ENCODE results near the gene SPINK5.

SPINK5 gene

DNA sequence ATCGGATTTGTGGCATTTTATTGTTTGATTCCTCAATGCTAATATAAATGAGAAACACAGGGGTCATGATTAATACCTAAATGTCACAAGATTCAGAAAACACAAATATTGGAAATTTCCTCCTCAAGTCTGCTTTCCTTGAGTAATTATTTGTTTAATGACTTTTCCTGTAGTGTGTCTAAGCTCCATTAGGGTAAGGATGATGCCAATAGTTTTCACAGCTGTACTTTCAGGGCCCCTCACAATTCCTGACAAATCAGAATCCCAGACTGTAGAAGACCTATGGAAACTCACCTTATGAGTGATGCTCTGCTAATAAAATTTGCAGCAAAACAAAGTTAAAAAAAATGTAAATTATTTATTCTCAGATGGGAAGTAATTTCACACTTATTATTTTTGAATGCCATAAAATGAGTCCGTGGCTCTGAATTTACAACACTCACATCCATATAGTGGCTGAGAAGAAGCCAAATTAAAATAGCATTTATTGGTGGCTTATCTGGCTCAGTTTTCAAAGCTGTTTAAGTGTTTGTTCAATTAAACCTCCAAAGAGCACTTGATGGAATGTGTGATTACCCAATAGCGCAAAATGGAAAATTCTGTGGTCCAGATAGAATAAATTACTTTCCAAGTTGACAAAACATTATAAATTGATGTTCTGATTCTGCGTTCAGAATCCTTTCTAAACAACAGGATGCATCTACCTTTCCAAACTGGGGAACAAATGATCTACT is 102.9 kb downstream of the SPINK5 start:
- H3K27me3 ChIP-seq (ENCODE audit: low read depth, low read length) = no peaks in the 10 kb centered on the region
- H2AFZ ChIP-seq (ENCODE audit: low read depth, low read length) = no peak overlapping the region
- H3K9me3 ChIP-seq (ENCODE audit: insufficient read depth, low read length) = no peaks in the 10 kb centered on the region
- no peak overlapping the region for H3K4me3 ChIP-seq (ENCODE audit: low read length)
- TF ChIP-seq, protein P1, sequence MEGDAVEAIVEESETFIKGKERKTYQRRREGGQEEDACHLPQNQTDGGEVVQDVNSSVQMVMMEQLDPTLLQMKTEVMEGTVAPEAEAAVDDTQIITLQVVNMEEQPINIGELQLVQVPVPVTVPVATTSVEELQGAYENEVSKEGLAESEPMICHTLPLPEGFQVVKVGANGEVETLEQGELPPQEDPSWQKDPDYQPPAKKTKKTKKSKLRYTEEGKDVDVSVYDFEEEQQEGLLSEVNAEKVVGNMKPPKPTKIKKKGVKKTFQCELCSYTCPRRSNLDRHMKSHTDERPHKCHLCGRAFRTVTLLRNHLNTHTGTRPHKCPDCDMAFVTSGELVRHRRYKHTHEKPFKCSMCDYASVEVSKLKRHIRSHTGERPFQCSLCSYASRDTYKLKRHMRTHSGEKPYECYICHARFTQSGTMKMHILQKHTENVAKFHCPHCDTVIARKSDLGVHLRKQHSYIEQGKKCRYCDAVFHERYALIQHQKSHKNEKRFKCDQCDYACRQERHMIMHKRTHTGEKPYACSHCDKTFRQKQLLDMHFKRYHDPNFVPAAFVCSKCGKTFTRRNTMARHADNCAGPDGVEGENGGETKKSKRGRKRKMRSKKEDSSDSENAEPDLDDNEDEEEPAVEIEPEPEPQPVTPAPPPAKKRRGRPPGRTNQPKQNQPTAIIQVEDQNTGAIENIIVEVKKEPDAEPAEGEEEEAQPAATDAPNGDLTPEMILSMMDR (IDR thresholded peaks at IDR 0.05; ENCODE audit: low read depth, low read length) = no peak
- no peak for TF ChIP-seq EZH2phosphoT487 (IDR thresholded peaks at IDR 0.05; ENCODE audit: low read depth)
- no peak overlapping the region for H3K9ac ChIP-seq (ENCODE audit: low read length)
- no peaks in the 10 kb centered on the region for H3K79me2 ChIP-seq (ENCODE audit: low read length)
- no peaks in the 10 kb centered on the region for H3K36me3 ChIP-seq (replicated peaks; ENCODE audit: low read depth, low read length)
- no peak overlapping the region for H3K27ac ChIP-seq (ENCODE audit: low read length)
- H4K20me1 ChIP-seq (ENCODE audit: insufficient read depth, low read length) = no peaks in the 10 kb centered on the region
- no peaks in the 10 kb centered on the region for H3K4me1 ChIP-seq (ENCODE audit: low read length)
- H3K4me2 ChIP-seq (ENCODE audit: low read length) = no peak overlapping the region

DNA sequence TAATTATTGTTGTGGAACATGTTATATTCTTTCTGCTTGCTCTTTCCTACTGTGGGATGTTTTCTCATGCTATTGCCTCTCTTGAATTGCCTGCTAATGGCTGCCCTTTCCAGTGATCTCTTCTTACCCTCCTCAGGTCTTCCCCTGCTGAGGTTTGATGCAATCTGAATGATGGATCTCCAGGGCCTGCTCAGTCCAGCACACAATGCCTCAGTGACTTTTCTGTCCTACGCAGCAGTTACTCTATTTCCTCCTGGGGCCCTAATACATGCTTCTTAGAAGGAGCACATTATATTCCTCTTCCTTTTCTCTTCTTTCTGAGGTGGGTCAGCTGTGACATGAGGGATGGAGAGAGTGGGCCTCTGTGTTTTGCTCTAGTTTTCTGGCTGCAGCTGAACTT is 104.5 kb downstream of the SPINK5 start, which contains the start of gene SPINK14:
SPINK14 (plus strand) TSS at position 301 of the 400 bp plus-strand sequence. CDS start 1,187 bp downstream, outside the sequence.
- Histone ChIP-seq H3K4me3 (ENCODE audit: low read length) (no peak within 1 kb of the TSS), H3K9ac (ENCODE audit: low read length) (no peak within 1 kb of the TSS), H3K36me3 (replicated peaks; ENCODE audit: low read depth, low read length) (no peaks in the 10 kb centered on the region), H3K4me1 (ENCODE audit: low read length) (no peaks in the 10 kb centered on the region), H3K27me3 (ENCODE audit: low read depth, low read length) (no peaks in the 10 kb centered on the region), H2AFZ (ENCODE audit: low read depth, low read length) (no peak within 1 kb of the TSS), H4K20me1 (ENCODE audit: insufficient read depth, low read length) (no peaks in the 10 kb centered on the region), H3K79me2 (ENCODE audit: low read length) (no peaks in the 10 kb centered on the region), H3K9me3 (ENCODE audit: insufficient read depth, low read length) (no peaks in the 10 kb centered on the region), H3K27ac (ENCODE audit: low read length) (no peak within 1 kb of the TSS), H3K4me2 (ENCODE audit: low read length) (no peak within 1 kb of the TSS)
- no peak for TF ChIP-seq EZH2phosphoT487 (IDR thresholded peaks at IDR 0.05; ENCODE audit: low read depth)
- TF ChIP-seq, protein P1 (IDR thresholded peaks at IDR 0.05; ENCODE audit: low read depth, low read length) = no peak

DNA sequence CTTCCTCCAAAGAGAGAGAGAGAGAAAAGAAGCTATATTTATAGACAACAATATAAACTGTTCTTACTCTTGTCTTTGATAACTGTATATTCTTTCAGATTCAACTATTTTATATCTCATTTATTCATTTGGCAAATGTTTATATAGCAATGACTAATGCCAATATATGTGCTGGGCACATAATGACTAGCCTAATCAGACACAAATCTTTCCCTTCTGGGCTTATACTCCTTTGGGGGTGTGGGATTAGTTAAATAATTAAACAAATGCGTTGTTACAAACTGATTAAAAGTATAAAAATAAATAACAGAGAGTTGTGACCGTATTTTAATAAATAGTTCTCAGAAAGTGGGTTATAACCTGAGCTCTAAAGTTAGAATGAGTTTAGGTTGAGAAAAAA is 108.6 kb downstream of the SPINK5 start:
- no peak overlapping the region for H3K27ac ChIP-seq (ENCODE audit: low read length)
- no peak overlapping the region for H3K9ac ChIP-seq (ENCODE audit: low read length)
- no peak overlapping the region for H2AFZ ChIP-seq (ENCODE audit: low read depth, low read length)
- H3K4me2 ChIP-seq (ENCODE audit: low read length) = no peak overlapping the region
- no peaks in the 10 kb centered on the region for H3K9me3 ChIP-seq (ENCODE audit: insufficient read depth, low read length)
- H3K4me1 ChIP-seq (ENCODE audit: low read length) = no peaks in the 10 kb centered on the region
- H3K79me2 ChIP-seq (ENCODE audit: low read length) = no peaks in the 10 kb centered on the region
- TF ChIP-seq EZH2phosphoT487 (IDR thresholded peaks at IDR 0.05; ENCODE audit: low read depth) = no peak
- TF ChIP-seq, protein P1 (IDR thresholded peaks at IDR 0.05; ENCODE audit: low read depth, low read length) = no peak
- no peaks in the 10 kb centered on the region for H4K20me1 ChIP-seq (ENCODE audit: insufficient read depth, low read length)
- H3K4me3 ChIP-seq (ENCODE audit: low read length) = no peak overlapping the region
- no peaks in the 10 kb centered on the region for H3K27me3 ChIP-seq (ENCODE audit: low read depth, low read length)
- no peaks in the 10 kb centered on the region for H3K36me3 ChIP-seq (replicated peaks; ENCODE audit: low read depth, low read length)

DNA sequence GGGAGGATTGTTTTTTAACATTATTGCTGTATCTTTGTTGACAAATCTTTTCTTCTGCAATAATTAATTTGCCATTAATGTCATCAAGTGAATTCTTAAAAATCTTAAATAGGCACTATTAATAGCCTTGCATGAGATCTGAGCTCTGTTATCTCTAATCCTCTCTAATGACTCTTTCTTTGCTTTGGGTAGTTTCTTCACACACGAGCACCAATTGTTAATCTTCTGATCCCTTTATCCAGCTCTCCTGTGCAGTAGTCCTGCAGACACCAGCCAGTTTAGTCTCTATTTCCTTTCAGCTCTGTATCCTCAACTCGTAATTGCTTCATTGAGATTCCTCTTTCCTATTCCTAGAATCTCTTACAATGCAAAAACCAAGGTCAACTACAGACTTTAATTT is 112.7 kb downstream of the SPINK5 start:
- Histone ChIP-seq H3K27me3 (ENCODE audit: low read depth, low read length) (no peaks in the 10 kb centered on the region), H3K27ac (ENCODE audit: low read length) (no peak overlapping the region), H3K9ac (ENCODE audit: low read length) (no peak overlapping the region), H4K20me1 (ENCODE audit: insufficient read depth, low read length) (no peaks in the 10 kb centered on the region), H3K79me2 (ENCODE audit: low read length) (no peaks in the 10 kb centered on the region), H3K4me1 (ENCODE audit: low read length) (no peaks in the 10 kb centered on the region), H3K36me3 (replicated peaks; ENCODE audit: low read depth, low read length) (no peaks in the 10 kb centered on the region), H2AFZ (ENCODE audit: low read depth, low read length) (no peak overlapping the region), H3K9me3 (ENCODE audit: insufficient read depth, low read length) (no peaks in the 10 kb centered on the region), H3K4me3 (ENCODE audit: low read length) (no peak overlapping the region), H3K4me2 (ENCODE audit: low read length) (no peak overlapping the region)
- TF ChIP-seq, protein P1 (IDR thresholded peaks at IDR 0.05; ENCODE audit: low read depth, low read length) = no peak
- TF ChIP-seq EZH2phosphoT487 (IDR thresholded peaks at IDR 0.05; ENCODE audit: low read depth) = no peak
